ENCODE measurements around the gene ESCO1.

The ESCO1 gene

GRCh38 chr18:21502661-21503060, 97.8 kb downstream of the ESCO1 start:
- Histone ChIP-seq H3K9me2 (ENCODE audit: low read depth, low read length) (no peaks in the 10 kb centered on the region), H3K27ac (ENCODE audit: low read depth, low read length, poor library complexity, severe bottlenecking) (no peak overlapping the region), H2AFZ (ENCODE audit: low read length) (no peak overlapping the region), H3K36me3 (ENCODE audit: insufficient read depth, low read length) (no peaks in the 10 kb centered on the region), H3K4me3 (ENCODE audit: low read depth, low read length, poor library complexity, severe bottlenecking) (no peak overlapping the region), H4K20me1 (ENCODE audit: insufficient read depth, low read length) (no peaks in the 10 kb centered on the region), H3K4me1 (ENCODE audit: insufficient read depth, low read length, severe bottlenecking) (no peaks in the 10 kb centered on the region), H3K9me3 (ENCODE audit: low read length) (no peaks in the 10 kb centered on the region), H3K79me2 (ENCODE audit: insufficient read depth, low read length) (no peaks in the 10 kb centered on the region), H3K4me2 (ENCODE audit: low read length) (no peak overlapping the region), H3K9ac (ENCODE audit: low read length) (no peak overlapping the region), H3K27me3 (ENCODE audit: insufficient read depth, low read length) (no peaks in the 10 kb centered on the region), H3F3A (ENCODE audit: insufficient read depth, low read length) (no peaks in the 10 kb centered on the region)
- TF ChIP-seq EZH2 (IDR thresholded peaks at IDR 0.05; ENCODE audit: borderline replicate concordance, low read length), result no peak
- TF ChIP-seq CTCF (IDR thresholded peaks at IDR 0.05; ENCODE audit: low read length), result no peak

GRCh38 chr18:21499997-21500396, 100.5 kb downstream of the ESCO1 start:
- Histone ChIP-seq H3K4me1 (ENCODE audit: insufficient read depth, low read length, severe bottlenecking) (no peaks in the 10 kb centered on the region), H3K9me2 (ENCODE audit: low read depth, low read length) (no peaks in the 10 kb centered on the region), H3F3A (ENCODE audit: insufficient read depth, low read length) (no peaks in the 10 kb centered on the region), H3K4me2 (ENCODE audit: low read length) (no peak overlapping the region), H3K9me3 (ENCODE audit: low read length) (no peaks in the 10 kb centered on the region), H3K9ac (ENCODE audit: low read length) (no peak overlapping the region), H3K79me2 (ENCODE audit: insufficient read depth, low read length) (no peaks in the 10 kb centered on the region), H3K27me3 (ENCODE audit: insufficient read depth, low read length) (no peaks in the 10 kb centered on the region), H2AFZ (ENCODE audit: low read length) (no peak overlapping the region), H3K4me3 (ENCODE audit: low read depth, low read length, poor library complexity, severe bottlenecking) (no peak overlapping the region), H4K20me1 (ENCODE audit: insufficient read depth, low read length) (no peaks in the 10 kb centered on the region), H3K36me3 (ENCODE audit: insufficient read depth, low read length) (no peaks in the 10 kb centered on the region), H3K27ac (ENCODE audit: low read depth, low read length, poor library complexity, severe bottlenecking) (no peak overlapping the region)
- TF ChIP-seq EZH2 (IDR thresholded peaks at IDR 0.05; ENCODE audit: borderline replicate concordance, low read length) (no peak), CTCF (IDR thresholded peaks at IDR 0.05; ENCODE audit: low read length) (no peak)

GRCh38 chr18:21496277-21496835, 104.1 kb downstream of the ESCO1 start:
- H4K20me1 ChIP-seq (ENCODE audit: insufficient read depth, low read length), result no peaks in the 10 kb centered on the region
- H3K27ac ChIP-seq (ENCODE audit: low read depth, low read length, poor library complexity, severe bottlenecking), result no peak overlapping the region
- H3K79me2 ChIP-seq (ENCODE audit: insufficient read depth, low read length), result no peaks in the 10 kb centered on the region
- no peaks in the 10 kb centered on the region for H3F3A ChIP-seq (ENCODE audit: insufficient read depth, low read length)
- H3K9me2 ChIP-seq (ENCODE audit: low read depth, low read length), result no peaks in the 10 kb centered on the region
- H3K4me2 ChIP-seq (ENCODE audit: low read length), result no peak overlapping the region
- H3K9ac ChIP-seq (ENCODE audit: low read length), result no peak overlapping the region
- H3K4me3 ChIP-seq (ENCODE audit: low read depth, low read length, poor library complexity, severe bottlenecking), result no peak overlapping the region
- peaks cover 3% of the 10 kb centered on the region for H3K4me1 ChIP-seq (ENCODE audit: insufficient read depth, low read length, severe bottlenecking)
- H3K9me3 ChIP-seq (ENCODE audit: low read length), result no peaks in the 10 kb centered on the region
- TF ChIP-seq CTCF (IDR thresholded peaks at IDR 0.05; ENCODE audit: low read length) (no peak), EZH2 (IDR thresholded peaks at IDR 0.05; ENCODE audit: borderline replicate concordance, low read length) (no peak)
- H3K36me3 ChIP-seq (ENCODE audit: insufficient read depth, low read length), result no peaks in the 10 kb centered on the region; the same call in 1 of the 2 replicates
- H3K27me3 ChIP-seq (ENCODE audit: insufficient read depth, low read length), result no peaks in the 10 kb centered on the region
- H2AFZ ChIP-seq (ENCODE audit: low read length), result no peak overlapping the region
